C4-2B (cell line): ENCODE results near the gene MTM1.

Experiments used
- CTCF ChIP-seq: fragments of 450-650 bp; conservative IDR thresholded peaks from 2 replicates; pipeline ENCODE4 v1.5.1; 2017; ENCODE audit warnings: mild to moderate bottlenecking
- ZFX ChIP-seq: fragments of 450-650 bp; IDR thresholded peaks from 2 replicates; pipeline ENCODE4 v1.6.1; 2017

- no peak for TF ChIP-seq CTCF
- TF ChIP-seq ZFX = no peak
These were observed 30.6 kb upstream of the MTM1 start for GRCh38 chrX:150537851-150538250.
